Measurements from ENCODE around the gene POU6F2. TPM values are rescaled to one million over a fixed set of nuclear protein-coding genes. Genes with fewer than 3 reads are reported as not detected.

Gene POU6F2
- total and polyA plus RNA-seq, 2 of the 4 experiments (the other 2 are of a cell fraction): not detected

DNA sequence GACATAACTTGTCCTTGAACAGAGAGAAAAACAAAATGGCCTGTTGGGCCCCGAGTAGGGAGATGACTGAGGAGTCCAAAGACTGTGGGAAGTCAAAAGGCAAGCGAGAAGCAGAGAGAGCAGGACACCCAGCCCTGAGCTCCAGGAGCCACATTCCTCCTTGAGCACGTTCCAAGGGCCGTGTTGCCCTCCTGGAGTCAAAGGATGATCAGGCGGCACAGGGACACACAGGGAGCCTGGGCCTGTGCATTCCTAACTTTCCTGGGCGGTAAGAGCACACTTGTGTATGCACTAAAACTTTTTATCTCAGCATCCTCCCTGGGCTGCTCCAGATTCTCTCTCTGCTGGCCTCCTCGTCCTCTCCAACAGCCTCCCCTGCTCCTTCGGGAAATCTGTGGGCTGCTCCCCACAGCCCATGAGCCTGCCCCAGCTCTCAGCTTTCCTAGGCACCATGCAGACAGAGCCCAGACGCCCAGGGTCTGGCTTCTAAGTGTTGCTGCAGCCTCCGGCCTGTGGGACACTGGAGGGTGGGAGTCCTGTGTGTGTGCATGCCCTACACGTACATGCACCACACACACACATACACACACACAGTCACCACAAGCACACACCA lies 281.8 kb downstream of the POU6F2 start:
- Histone ChIP-seq H2BK20ac (ENCODE audit: low read depth, low read length) (no peak overlapping the region), H2AFZ (replicated peaks; ENCODE audit: low read length, poor library complexity) (peak overlapping the region; percentile 26), H3K9me1 (ENCODE audit: insufficient read depth, low read length) (no peaks in the 10 kb centered on the region), H3K4ac (ENCODE audit: low read depth, low read length) (no peak overlapping the region), H2BK120ac (ENCODE audit: low read depth, low read length) (no peak overlapping the region), H4K20me1 (ENCODE audit: insufficient read depth, low read length) (no peaks in the 10 kb centered on the region), H3K9me3 (ENCODE audit: control insufficient read depth, insufficient read depth, low read length) (no peaks in the 10 kb centered on the region), H3K23ac (ENCODE audit: low read depth, low read length) (no peak overlapping the region), H2BK15ac (ENCODE audit: low read depth, low read length) (no peak overlapping the region), H4K5ac (ENCODE audit: low read depth, low read length) (no peak overlapping the region), H3K4me2 (ENCODE audit: low read depth, low read length) (no peak overlapping the region), H4K91ac (ENCODE audit: insufficient read depth, low read depth, low read length) (no peak overlapping the region), H3K9ac (ENCODE audit: low read depth, low read length) (no peak overlapping the region), H3K14ac (replicated peaks; ENCODE audit: low read depth, low read length) (no peak overlapping the region), H4K8ac (ENCODE audit: low read depth in 2 of 2, low read length in 2 of 2) (no peak overlapping the region), H3K27me3 (ENCODE audit: control insufficient read depth, insufficient read depth, low read length) (no peaks in the 10 kb centered on the region), H3K4me3 (ENCODE audit: insufficient read depth, low read depth, low read length) (no peak overlapping the region), H3K56ac (ENCODE audit: extremely low read depth, insufficient read depth, low read length) (no peak overlapping the region), H2BK5ac (ENCODE audit: low read depth, low read length, poor library complexity, severe bottlenecking) (peak overlapping the region; percentile 82), H3K27ac (ENCODE audit: insufficient read depth, low read length) (no peak overlapping the region), H3K18ac (ENCODE audit: low read depth, low read length) (no peak overlapping the region), H3K4me1 (ENCODE audit: control insufficient read depth, insufficient read depth, low read length) (no peaks in the 10 kb centered on the region), H2AK9ac (replicated peaks; ENCODE audit: low read depth, low read length, poor library complexity) (no peak overlapping the region), H3K79me1 (ENCODE audit: low read depth in 1 of 2, low read length in 2 of 2) (no peaks in the 10 kb centered on the region), H3K36me3 (ENCODE audit: control insufficient read depth, insufficient read depth, low read length) (no peaks in the 10 kb centered on the region), H2AK5ac (ENCODE audit: low read depth, low read length) (no peak overlapping the region)
- 62% methylated on average over 5 of the region's 11 CpGs; no CpG with 5 or more reads in 1 of the 2 experiments for WGBS, 2 experiments (ENCODE audit: extremely low coverage in 2 of 2, insufficient read length in 1 of 2)
- in situ Hi-C loops (cut with MboI; ENCODE audit: low sequenced_read_pairs): no loop called here
- no TSS peak for BruUV-seq (replicated peaks)
- intact Hi-C loops (cut with micrococcal nuclease): no loop called here
- CTCF ChIA-PET: no interaction called here
- ATAC-seq (ENCODE audit: low read depth) (no peak), DNase-seq (no peak)
- POLR2A ChIA-PET (ENCODE audit: unreplicated experiment): no interaction called here
- dilution Hi-C loops (cut with HindIII; ENCODE audit: low sequenced_read_pairs, unreplicated experiment): no loop called here
- no peak for TF ChIP-seq RFX5 (IDR thresholded peaks at IDR 0.05; ENCODE audit: low read depth, low read length)
- no peak for TF ChIP-seq CEBPB (IDR thresholded peaks at IDR 0.05; ENCODE audit: low read depth, low read length)
- no peak for TF ChIP-seq CHD1 (IDR thresholded peaks at IDR 0.05; ENCODE audit: low read depth, low read length)
- no peak for TF ChIP-seq RCOR1 (IDR thresholded peaks at IDR 0.05; ENCODE audit: insufficient replicate concordance, low read length)
- TF ChIP-seq, protein P1, sequence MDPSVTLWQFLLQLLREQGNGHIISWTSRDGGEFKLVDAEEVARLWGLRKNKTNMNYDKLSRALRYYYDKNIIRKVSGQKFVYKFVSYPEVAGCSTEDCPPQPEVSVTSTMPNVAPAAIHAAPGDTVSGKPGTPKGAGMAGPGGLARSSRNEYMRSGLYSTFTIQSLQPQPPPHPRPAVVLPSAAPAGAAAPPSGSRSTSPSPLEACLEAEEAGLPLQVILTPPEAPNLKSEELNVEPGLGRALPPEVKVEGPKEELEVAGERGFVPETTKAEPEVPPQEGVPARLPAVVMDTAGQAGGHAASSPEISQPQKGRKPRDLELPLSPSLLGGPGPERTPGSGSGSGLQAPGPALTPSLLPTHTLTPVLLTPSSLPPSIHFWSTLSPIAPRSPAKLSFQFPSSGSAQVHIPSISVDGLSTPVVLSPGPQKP (IDR thresholded peaks at IDR 0.05; ENCODE audit: borderline replicate concordance, low read depth, low read length): no peak
- TF ChIP-seq BHLHE40 (IDR thresholded peaks at IDR 0.05; ENCODE audit: low read depth, low read length): no peak
- TF ChIP-seq, protein P2, sequence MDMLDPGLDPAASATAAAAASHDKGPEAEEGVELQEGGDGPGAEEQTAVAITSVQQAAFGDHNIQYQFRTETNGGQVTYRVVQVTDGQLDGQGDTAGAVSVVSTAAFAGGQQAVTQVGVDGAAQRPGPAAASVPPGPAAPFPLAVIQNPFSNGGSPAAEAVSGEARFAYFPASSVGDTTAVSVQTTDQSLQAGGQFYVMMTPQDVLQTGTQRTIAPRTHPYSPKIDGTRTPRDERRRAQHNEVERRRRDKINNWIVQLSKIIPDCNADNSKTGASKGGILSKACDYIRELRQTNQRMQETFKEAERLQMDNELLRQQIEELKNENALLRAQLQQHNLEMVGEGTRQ (IDR thresholded peaks at IDR 0.05; ENCODE audit: low read depth, low read length): no peak
- no peak for TF ChIP-seq MXI1 (IDR thresholded peaks at IDR 0.05; ENCODE audit: borderline replicate concordance, low read depth, low read length)
- no peak for TF ChIP-seq SMC3 (IDR thresholded peaks at IDR 0.05; ENCODE audit: low read depth, low read length)
- no peak for TF ChIP-seq MAFK (IDR thresholded peaks at IDR 0.05; ENCODE audit: low read depth, low read length)

Measured in IMR-90 (cell line).